SU-DHL-6 (cell line): ENCODE measurements around the gene GNAT3.

Experiments
- H2AFZ ChIP-seq: fragments of 200-600 bp; sonication (generic); 2 replicates; pipeline ENCODE4 v1.6.1; 2014; ENCODE audit warnings: low read depth, mild to moderate bottlenecking, moderate library complexity, mixed read lengths, antibody characterized with exemption, low read length; ENCODE audit not compliant: severe bottlenecking
- H3F3A ChIP-seq: fragments of 200-600 bp; shearing (Covaris generic); 2 replicates; pipeline ENCODE4 v1.6.0; 2016; ENCODE audit warnings: antibody characterized with exemption, mild to moderate bottlenecking; ENCODE audit not compliant: insufficient read depth
- H3K27ac ChIP-seq: fragments of 200-600 bp; sonication (generic); 2 replicates; pipeline ENCODE4 v1.5.1; 2016; ENCODE audit warnings: low read depth, mild to moderate bottlenecking, low read length, moderate library complexity, mixed read lengths
- H3K27me3 ChIP-seq: fragments of 200-600 bp; sonication (generic), shearing (Covaris generic); 2 replicates; pipeline ENCODE4 v1.6.0; 2014; ENCODE audit warnings: mild to moderate bottlenecking, low read length
- H3K36me3 ChIP-seq: fragments of 200-600 bp; sonication (generic); 2 replicates; pipeline ENCODE4 v1.6.1; 2014; ENCODE audit warnings: mild to moderate bottlenecking, low read length, mixed read lengths
- H3K4me2 ChIP-seq: fragments of 300-600, 200-600 bp; shearing (Covaris generic), sonication (generic); 2 replicates; pipeline ENCODE4 v1.6.0; 2014; ENCODE audit warnings: low read length, low read depth, mild to moderate bottlenecking; ENCODE audit not compliant: poor library complexity, severe bottlenecking
- H3K4me3 ChIP-seq: fragments of 200-600 bp; sonication (generic); 2 replicates; pipeline ENCODE4 v1.5.1; 2014; ENCODE audit warnings: antibody characterized with exemption, low read length, mild to moderate bottlenecking, mixed read lengths; ENCODE audit not compliant: insufficient read depth, poor library complexity, severe bottlenecking
- H3K79me2 ChIP-seq: fragments of 200-600 bp; sonication (generic); 2 replicates; pipeline ENCODE4 v1.6.1; 2014; ENCODE audit warnings: mild to moderate bottlenecking, low read length, moderate library complexity; ENCODE audit not compliant: insufficient read depth
- H3K9ac ChIP-seq: fragments of 200-600 bp; sonication (generic); 2 replicates; pipeline ENCODE4 v1.7.0; 2014; ENCODE audit warnings: mild to moderate bottlenecking, low read length
- H3K9me2 ChIP-seq: fragments of 200-600 bp; sonication (generic); replicated peaks from 2 replicates; pipeline ENCODE4 v1.6.1; 2014; ENCODE audit warnings: low read length; ENCODE audit not compliant: insufficient read depth
- H3K9me3 ChIP-seq: fragments of 200-600 bp; sonication (generic); 2 replicates; pipeline ENCODE4 v1.6.1; 2014; ENCODE audit warnings: low read length, mixed read lengths; ENCODE audit not compliant: insufficient read depth
- H4K20me1 ChIP-seq: fragments of 200-600 bp; sonication (generic); 2 replicates; pipeline ENCODE4 v1.6.1; 2014; ENCODE audit warnings: low read depth, mild to moderate bottlenecking, antibody characterized with exemption, low read length, moderate library complexity, mixed read lengths
- CTCF ChIP-seq: fragments of 200-600 bp; sonication (generic); IDR thresholded peaks from one replicate; pipeline ENCODE4 v1.5.1; 2017; ENCODE audit warnings: antibody characterized with exemption, mild to moderate bottlenecking, low read length, moderate library complexity; ENCODE audit not compliant: insufficient read depth, poor library complexity, severe bottlenecking
- EZH2phosphoT487 ChIP-seq: fragments of 200-600 bp; sonication (generic), shearing (Covaris generic); conservative IDR thresholded peaks from 2 replicates; pipeline ENCODE4 v1.6.1; 2018; ENCODE audit warnings: mild to moderate bottlenecking, antibody characterized with exemption, low read length, moderate library complexity, mixed read lengths

Gene GNAT3

GRCh38 chr7:80496586-80496985 lies 15.3 kb downstream of the GNAT3 start:
- no peaks in the 10 kb centered on the region for H3F3A ChIP-seq
- no peaks in the 10 kb centered on the region for H4K20me1 ChIP-seq
- no peak overlapping the region for H3K9ac ChIP-seq
- no peaks in the 10 kb centered on the region for H3K27me3 ChIP-seq
- H3K4me2 ChIP-seq, result no peak overlapping the region
- H3K79me2 ChIP-seq, result no peaks in the 10 kb centered on the region
- H3K27ac ChIP-seq, result no peak overlapping the region
- H3K9me2 ChIP-seq, result no peaks in the 10 kb centered on the region
- no peak overlapping the region for H2AFZ ChIP-seq
- H3K9me3 ChIP-seq, result no peaks in the 10 kb centered on the region
- H3K36me3 ChIP-seq, result no peaks in the 10 kb centered on the region
- TF ChIP-seq CTCF (no peak), EZH2phosphoT487 (no peak)
- H3K4me3 ChIP-seq, result no peak overlapping the region

- Histone ChIP-seq H3K27me3 (no peaks in the 10 kb centered on the region), H3K4me3 (no peak overlapping the region), H3K9me2 (no peaks in the 10 kb centered on the region), H3K27ac (no peak overlapping the region), H4K20me1 (no peaks in the 10 kb centered on the region), H3K4me2 (no peak overlapping the region), H3F3A (no peaks in the 10 kb centered on the region), H3K79me2 (no peaks in the 10 kb centered on the region), H3K36me3 (no peaks in the 10 kb centered on the region), H3K9ac (no peak overlapping the region), H3K9me3 (no peaks in the 10 kb centered on the region), H2AFZ (no peak overlapping the region)
- no peak for TF ChIP-seq EZH2phosphoT487
- no peak for TF ChIP-seq CTCF
These were observed 18.6 kb downstream of the GNAT3 start for GRCh38 chr7:80493121-80493849.

- H3K79me2 ChIP-seq, result no peaks in the 10 kb centered on the region
These were observed 20.4 kb downstream of the GNAT3 start for GRCh38 chr7:80491462-80491861.

More at GRCh38 chr7:80491462-80491861, 20.4 kb downstream of the GNAT3 start:
- Histone ChIP-seq H3K9me2 (no peaks in the 10 kb centered on the region), H3K27ac (no peak overlapping the region), H3K27me3 (no peaks in the 10 kb centered on the region), H3K4me2 (no peak overlapping the region), H4K20me1 (no peaks in the 10 kb centered on the region), H3K9me3 (no peaks in the 10 kb centered on the region), H3K36me3 (no peaks in the 10 kb centered on the region), H2AFZ (no peak overlapping the region), H3K9ac (no peak overlapping the region), H3K4me3 (no peak overlapping the region), H3F3A (no peaks in the 10 kb centered on the region)
- no peak for TF ChIP-seq EZH2phosphoT487
- TF ChIP-seq CTCF, result no peak
